DMS114 treated with DMSO at 0.1 percent for 48 hours (cell line): ENCODE results near the gene NRP1.

Experiments
- DNase-seq: peaks from one replicate; lab custom pipeline; 2025; ENCODE audit not compliant: unreplicated experiment; lab: John Stamatoyannopoulos, UW

Gene NRP1

GRCh38 chr10:33267708-33268107 lies 66.8 kb downstream of the NRP1 start:
- no peak for DNase-seq

GRCh38 chr10:33265621-33266020 lies 68.8 kb downstream of the NRP1 start:
- no peak for DNase-seq

- DNase-seq: no peak
These were observed 71.0 kb downstream of the NRP1 start for GRCh38 chr10:33263453-33263852.

- DNase-seq: no peak
These were observed 71.6 kb downstream of the NRP1 start for GRCh38 chr10:33262871-33263270.

GRCh38 chr10:33260403-33261149 lies 73.9 kb downstream of the NRP1 start:
- no peak for DNase-seq

GRCh38 chr10:33258967-33259366 lies 75.5 kb downstream of the NRP1 start:
- DNase-seq: no peak

- no peak for DNase-seq
These were observed 76.9 kb downstream of the NRP1 start for GRCh38 chr10:33257439-33258080.

- no peak for DNase-seq
These were observed 78.0 kb downstream of the NRP1 start for GRCh38 chr10:33256458-33256857.

GRCh38 chr10:33254556-33255160 lies 79.8 kb downstream of the NRP1 start:
- DNase-seq: no peak

- no peak for DNase-seq
These were observed 81.1 kb downstream of the NRP1 start for GRCh38 chr10:33253411-33253810.

- no peak for DNase-seq
These were observed 81.7 kb downstream of the NRP1 start for GRCh38 chr10:33252794-33253203.

- DNase-seq: no peak
These were observed 82.1 kb downstream of the NRP1 start for GRCh38 chr10:33252324-33252723.

- no peak for DNase-seq
These were observed 84.7 kb downstream of the NRP1 start for GRCh38 chr10:33249659-33250345.

GRCh38 chr10:33249137-33249536 lies 85.3 kb downstream of the NRP1 start:
- DNase-seq: no peak

GRCh38 chr10:33248638-33249037 lies 85.8 kb downstream of the NRP1 start:
- no peak for DNase-seq

- no peak for DNase-seq
These were observed 87.1 kb downstream of the NRP1 start for GRCh38 chr10:33247221-33247922.

- no peak for DNase-seq
These were observed 89.1 kb downstream of the NRP1 start for GRCh38 chr10:33245343-33245742.

- DNase-seq: no peak
These were observed 90.0 kb downstream of the NRP1 start for GRCh38 chr10:33244354-33244967.

GRCh38 chr10:33243703-33244102 lies 90.8 kb downstream of the NRP1 start:
- no peak for DNase-seq

- DNase-seq: no peak
These were observed 91.5 kb downstream of the NRP1 start for GRCh38 chr10:33242931-33243330.

GRCh38 chr10:33241351-33241750 lies 93.1 kb downstream of the NRP1 start:
- no peak for DNase-seq
